ENCODE data around the gene CRABP1.
A peak's percentile ranks its signal among the peaks of the same experiment; 100 is the strongest.

Gene CRABP1

DNA sequence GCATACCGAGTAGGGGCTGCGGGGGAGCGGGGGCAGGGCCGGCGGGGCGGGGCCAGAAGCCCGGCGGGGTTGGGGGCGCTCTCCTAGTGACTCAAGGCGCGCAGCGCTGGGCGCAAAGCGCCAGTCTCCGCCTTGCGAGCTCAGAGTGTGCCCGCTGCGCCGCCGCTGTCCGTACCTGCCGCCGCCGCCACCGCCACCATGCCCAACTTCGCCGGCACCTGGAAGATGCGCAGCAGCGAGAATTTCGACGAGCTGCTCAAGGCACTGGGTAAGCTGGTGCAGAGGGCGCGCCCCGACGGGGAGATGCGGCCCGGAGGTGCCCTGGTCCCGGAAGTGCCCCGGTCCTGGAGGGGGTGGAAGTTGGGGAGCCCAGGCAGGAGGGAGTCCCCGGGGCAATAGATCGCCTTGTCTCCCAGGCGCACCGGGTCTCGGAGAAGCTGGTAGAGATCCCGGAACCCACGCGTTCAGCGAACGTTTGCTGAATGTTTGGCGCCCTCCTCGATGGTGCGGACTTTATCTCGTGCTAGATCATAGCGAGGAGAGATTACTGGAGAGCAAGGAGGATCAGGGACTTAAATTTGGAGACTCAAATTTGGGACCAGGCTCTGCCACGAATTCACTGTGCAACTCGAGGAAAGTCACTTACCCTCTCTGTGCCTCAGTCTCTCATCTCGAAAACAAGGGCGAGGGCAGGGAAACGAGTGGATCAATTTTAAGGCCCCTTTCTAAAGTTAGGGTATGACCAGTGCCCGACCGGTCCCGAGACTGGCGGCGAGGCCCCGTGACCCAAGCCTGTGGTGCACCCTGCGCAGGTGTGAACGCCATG, at the start of gene CRABP1:
Gene CRABP1, plus strand, starts transcription at position 123 of the 826 bp plus-strand sequence. Its CDS starts 76 bp downstream, at position 199.
- Histone ChIP-seq H3K36me3 (ENCODE audit: control insufficient read depth, insufficient read depth, low read length) (peaks cover 13% of the 10 kb centered on the region), H3K9ac (ENCODE audit: low read length) (peak within 1 kb of the TSS; percentile 32), H3K4me3 (ENCODE audit: low read depth, low read length) (peak within 1 kb of the TSS; percentile 70), H3K27ac (ENCODE audit: low read depth, low read length) (no peak within 1 kb of the TSS), H3K27me3 (ENCODE audit: control insufficient read depth, insufficient read depth, low read length) (peaks cover 50% of the 10 kb centered on the region), H3K9me3 (ENCODE audit: control insufficient read depth, insufficient read depth, low read depth, low read length) (no peaks in the 10 kb centered on the region), H3K4me1 (ENCODE audit: control insufficient read depth, insufficient read depth, low read length) (peaks cover 21% of the 10 kb centered on the region)

DNA sequence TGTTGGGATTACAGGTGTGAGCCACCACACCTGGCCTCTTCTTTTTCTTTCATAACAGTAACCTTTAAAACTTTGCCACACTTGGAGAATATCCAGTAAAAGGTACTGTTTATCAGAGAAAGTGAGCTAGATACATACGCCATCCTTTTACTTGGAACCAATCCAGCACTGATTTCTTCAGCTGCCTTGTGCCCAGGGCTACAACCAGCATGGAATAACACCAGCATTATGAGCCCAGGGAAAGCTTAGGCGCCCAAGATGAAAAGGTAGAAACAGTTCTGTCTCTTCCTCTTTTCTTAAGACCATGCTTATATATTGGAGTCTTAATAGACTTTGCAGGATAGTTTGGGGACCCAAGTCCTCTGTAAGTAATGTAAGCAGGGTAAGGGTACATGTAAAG, 49.1 kb upstream of the CRABP1 start:
- H3K36me3 ChIP-seq (ENCODE audit: control insufficient read depth, insufficient read depth, low read length), result peaks cover 58% of the 10 kb centered on the region
- H3K4me3 ChIP-seq (ENCODE audit: low read depth, low read length), result no peak overlapping the region
- no peak overlapping the region for H3K27ac ChIP-seq (ENCODE audit: low read depth, low read length)
- no peaks in the 10 kb centered on the region for H3K9me3 ChIP-seq (ENCODE audit: control insufficient read depth, insufficient read depth, low read depth, low read length)
- H3K4me1 ChIP-seq (ENCODE audit: control insufficient read depth, insufficient read depth, low read length), result no peaks in the 10 kb centered on the region
- no peaks in the 10 kb centered on the region for H3K27me3 ChIP-seq (ENCODE audit: control insufficient read depth, insufficient read depth, low read length)
- no peak overlapping the region for H3K9ac ChIP-seq (ENCODE audit: low read length)

DNA sequence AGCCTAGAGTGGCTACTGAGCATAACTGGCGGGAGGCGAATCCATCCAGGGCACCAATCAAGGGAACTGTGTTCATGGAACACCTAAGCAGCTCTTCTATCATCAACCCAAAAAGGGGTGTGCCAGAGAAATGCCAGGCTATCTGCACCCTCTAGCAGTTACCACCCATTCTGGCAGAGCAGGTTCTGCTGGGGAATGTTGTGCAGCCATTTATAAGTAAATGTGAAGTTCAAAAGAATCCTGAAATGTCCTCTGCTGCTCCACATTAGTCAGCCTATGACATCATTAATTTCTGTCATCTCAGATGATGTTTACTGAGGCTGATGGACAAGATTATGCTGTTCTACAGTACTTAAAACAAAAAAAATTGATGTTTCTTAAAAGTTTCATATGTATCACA, 48.5 kb upstream of the CRABP1 start:
- Histone ChIP-seq H3K4me3 (ENCODE audit: low read depth, low read length) (no peak overlapping the region), H3K36me3 (ENCODE audit: control insufficient read depth, insufficient read depth, low read length) (peaks cover 58% of the 10 kb centered on the region)

DNA sequence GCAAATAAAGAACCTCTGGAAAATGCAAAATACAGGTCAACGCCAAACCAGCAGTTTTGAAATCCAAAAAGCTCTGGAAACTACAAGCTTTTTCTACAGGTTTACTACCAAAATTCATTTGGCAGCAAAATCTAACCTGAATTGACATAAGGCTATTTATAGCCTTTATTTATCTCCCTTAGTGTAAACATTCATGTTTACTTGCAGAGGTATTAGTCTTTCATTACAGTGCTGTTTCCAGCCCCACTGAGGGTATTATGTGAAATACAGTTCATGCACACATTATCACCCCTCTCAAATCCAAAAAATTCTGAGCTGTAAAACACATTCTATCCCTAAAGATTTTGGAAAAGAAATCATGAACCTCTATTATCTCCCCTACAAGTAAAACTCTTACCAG, 47.9 kb upstream of the CRABP1 start:
- Histone ChIP-seq H3K27me3 (ENCODE audit: control insufficient read depth, insufficient read depth, low read length) (no peaks in the 10 kb centered on the region), H3K4me3 (ENCODE audit: low read depth, low read length) (no peak overlapping the region), H3K9me3 (ENCODE audit: control insufficient read depth, insufficient read depth, low read depth, low read length) (no peaks in the 10 kb centered on the region), H3K36me3 (ENCODE audit: control insufficient read depth, insufficient read depth, low read length) (peaks cover 55% of the 10 kb centered on the region), H3K9ac (ENCODE audit: low read length) (no peak overlapping the region), H3K4me1 (ENCODE audit: control insufficient read depth, insufficient read depth, low read length) (no peaks in the 10 kb centered on the region), H3K27ac (ENCODE audit: low read depth, low read length) (no peak overlapping the region)

More for the DNA sequence above, 48.5 kb upstream of the CRABP1 start:
- no peaks in the 10 kb centered on the region for H3K27me3 ChIP-seq (ENCODE audit: control insufficient read depth, insufficient read depth, low read length)
- H3K27ac ChIP-seq (ENCODE audit: low read depth, low read length), result no peak overlapping the region
- no peak overlapping the region for H3K9ac ChIP-seq (ENCODE audit: low read length)
- no peaks in the 10 kb centered on the region for H3K9me3 ChIP-seq (ENCODE audit: control insufficient read depth, insufficient read depth, low read depth, low read length)
- H3K4me1 ChIP-seq (ENCODE audit: control insufficient read depth, insufficient read depth, low read length), result no peaks in the 10 kb centered on the region

DNA sequence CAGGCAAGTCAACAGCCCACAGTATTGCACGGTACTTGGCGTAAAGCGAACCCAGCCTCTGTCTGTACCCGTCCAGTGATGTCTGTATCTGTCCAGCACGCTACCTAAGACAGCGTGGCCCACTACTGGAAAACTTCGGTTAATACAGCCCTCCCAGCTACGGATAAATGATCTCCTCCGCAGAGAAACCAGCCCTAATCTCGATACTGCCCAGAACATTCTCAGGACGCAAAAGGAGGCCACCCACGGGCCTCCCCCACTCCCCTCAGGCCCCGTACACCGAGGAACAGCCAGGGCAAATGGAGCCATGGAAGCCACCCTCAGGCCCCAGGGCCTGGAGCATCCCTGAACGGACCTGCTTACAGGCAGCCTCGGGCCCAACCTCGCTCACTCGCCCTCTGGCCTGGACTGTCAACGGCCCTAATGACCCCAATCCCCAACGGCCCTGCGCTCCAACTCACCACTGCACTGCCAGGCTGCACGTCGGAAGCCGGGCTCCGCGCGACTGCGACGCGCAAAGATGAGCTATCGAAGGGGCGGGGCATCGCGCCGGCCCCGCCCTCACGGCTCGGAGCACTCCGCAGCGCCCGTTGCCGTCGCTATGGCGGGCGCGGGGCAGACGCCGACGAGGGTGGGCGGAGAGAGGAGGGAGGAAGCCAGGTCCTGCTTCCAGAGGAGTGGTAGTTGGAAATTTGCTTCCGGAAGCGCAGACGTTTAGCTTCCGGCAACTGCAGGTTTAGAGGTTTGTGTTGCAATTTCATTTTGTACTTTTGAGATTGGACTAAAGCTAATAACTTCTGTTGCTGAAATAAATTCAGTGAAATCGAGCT, 40.8 kb upstream of the CRABP1 start, which contains the start of gene SKIC8:
Gene SKIC8, minus strand, starts transcription at position 509 of the 830 bp plus-strand sequence. CDS start 3,923 bp downstream, outside the sequence.
- Histone ChIP-seq H3K4me3 (ENCODE audit: low read depth, low read length) (peak within 1 kb of the TSS; percentile 98), H3K9ac (ENCODE audit: low read length) (peak within 1 kb of the TSS; percentile 93), H3K36me3 (ENCODE audit: control insufficient read depth, insufficient read depth, low read length) (peaks cover 2% of the 10 kb centered on the region; the same call in 1 of the 2 replicates), H3K27me3 (ENCODE audit: control insufficient read depth, insufficient read depth, low read length) (no peaks in the 10 kb centered on the region), H3K9me3 (ENCODE audit: control insufficient read depth, insufficient read depth, low read depth, low read length) (no peaks in the 10 kb centered on the region), H3K27ac (ENCODE audit: low read depth, low read length) (peak within 1 kb of the TSS; percentile 27; the same call in 1 of the 2 replicates), H3K4me1 (ENCODE audit: control insufficient read depth, insufficient read depth, low read length) (peaks cover 11% of the 10 kb centered on the region)

DNA sequence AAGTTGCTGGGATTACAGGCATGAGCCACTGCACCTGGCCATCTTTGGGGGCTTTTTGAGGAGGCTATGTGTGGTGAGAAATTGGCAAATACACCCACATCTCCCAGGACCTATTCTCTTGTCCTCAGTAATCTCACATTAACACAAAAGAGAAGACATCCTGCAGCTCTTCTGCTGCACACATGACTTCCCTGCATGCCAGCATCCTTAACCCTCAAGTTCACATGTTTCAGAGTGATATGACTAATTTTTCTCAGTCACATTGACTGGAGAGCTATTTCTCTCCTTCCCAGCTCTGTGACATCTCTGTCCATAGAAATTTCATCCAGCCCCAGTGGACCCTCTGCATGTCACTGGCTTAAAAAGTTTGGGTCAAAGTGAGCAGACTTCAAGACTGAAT, 38.8 kb upstream of the CRABP1 start:
- H3K4me3 ChIP-seq (ENCODE audit: low read depth, low read length), result no peak overlapping the region
- no peaks in the 10 kb centered on the region for H3K27me3 ChIP-seq (ENCODE audit: control insufficient read depth, insufficient read depth, low read length)
- no peaks in the 10 kb centered on the region for H3K36me3 ChIP-seq (ENCODE audit: control insufficient read depth, insufficient read depth, low read length)
- no peak overlapping the region for H3K9ac ChIP-seq (ENCODE audit: low read length)
- H3K9me3 ChIP-seq (ENCODE audit: control insufficient read depth, insufficient read depth, low read depth, low read length), result no peaks in the 10 kb centered on the region
- H3K27ac ChIP-seq (ENCODE audit: low read depth, low read length), result no peak overlapping the region
- H3K4me1 ChIP-seq (ENCODE audit: control insufficient read depth, insufficient read depth, low read length), result peaks cover 14% of the 10 kb centered on the region

DNA sequence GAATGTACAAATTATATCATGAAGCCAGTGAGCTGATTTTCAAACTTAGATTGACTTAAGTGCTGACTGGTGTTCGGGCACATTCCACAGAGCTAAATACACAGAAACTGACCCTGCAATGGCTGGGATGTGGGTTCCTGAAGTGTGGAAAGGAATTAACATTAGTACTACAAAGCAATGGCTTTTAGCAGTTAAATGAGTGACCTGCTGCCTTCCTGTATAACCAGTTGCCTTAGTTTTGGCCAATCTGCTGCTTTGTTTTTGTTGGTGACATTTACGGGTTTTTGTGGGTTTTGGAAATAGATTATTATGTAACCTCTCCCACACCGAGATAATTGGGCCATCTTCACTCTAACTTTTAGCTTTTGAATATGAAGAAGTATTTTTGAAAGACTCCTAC, 38.3 kb upstream of the CRABP1 start:
- Histone ChIP-seq H3K4me3 (ENCODE audit: low read depth, low read length) (no peak overlapping the region), H3K9ac (ENCODE audit: low read length) (no peak overlapping the region), H3K9me3 (ENCODE audit: control insufficient read depth, insufficient read depth, low read depth, low read length) (no peaks in the 10 kb centered on the region), H3K36me3 (ENCODE audit: control insufficient read depth, insufficient read depth, low read length) (no peaks in the 10 kb centered on the region), H3K27ac (ENCODE audit: low read depth, low read length) (no peak overlapping the region), H3K27me3 (ENCODE audit: control insufficient read depth, insufficient read depth, low read length) (no peaks in the 10 kb centered on the region), H3K4me1 (ENCODE audit: control insufficient read depth, insufficient read depth, low read length) (peaks cover 14% of the 10 kb centered on the region)

DNA sequence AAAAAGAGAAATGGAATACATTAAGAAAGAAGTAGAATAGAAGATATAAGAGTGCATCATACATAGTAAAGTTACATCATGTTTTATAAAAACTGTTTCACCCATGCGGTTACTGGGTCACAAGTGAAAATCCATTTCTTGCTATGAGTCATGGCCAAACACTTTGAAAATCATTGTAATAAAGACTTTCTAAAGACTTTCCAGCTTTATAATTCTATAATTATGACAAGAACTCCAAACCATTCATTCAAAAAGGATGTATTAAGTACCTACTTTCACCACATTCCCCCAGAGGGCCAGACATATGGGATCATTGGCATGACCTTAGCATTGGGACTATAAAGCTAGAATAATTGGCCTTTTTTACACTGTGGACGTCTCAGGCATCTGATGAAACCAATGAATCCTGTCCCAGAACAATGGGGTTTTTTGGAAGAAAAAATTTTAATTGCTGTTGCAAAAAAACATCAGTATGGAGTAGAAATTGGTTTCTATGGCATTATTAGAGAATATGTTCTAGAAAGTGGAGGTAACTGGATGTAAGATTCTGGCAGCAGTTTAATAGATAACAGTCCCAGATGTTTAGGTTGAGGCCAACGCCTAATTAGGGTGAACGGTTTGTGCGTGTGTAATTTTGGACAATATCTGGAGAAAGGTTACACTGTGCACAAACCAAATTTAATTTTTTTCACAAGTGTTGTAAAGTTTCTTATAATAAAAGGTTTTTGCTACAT, 37.4 kb upstream of the CRABP1 start:
- peaks cover 14% of the 10 kb centered on the region for H3K4me1 ChIP-seq (ENCODE audit: control insufficient read depth, insufficient read depth, low read length)
- H3K9me3 ChIP-seq (ENCODE audit: control insufficient read depth, insufficient read depth, low read depth, low read length), result no peaks in the 10 kb centered on the region
- no peaks in the 10 kb centered on the region for H3K36me3 ChIP-seq (ENCODE audit: control insufficient read depth, insufficient read depth, low read length)
- no peak overlapping the region for H3K9ac ChIP-seq (ENCODE audit: low read length)
- H3K27me3 ChIP-seq (ENCODE audit: control insufficient read depth, insufficient read depth, low read length), result no peaks in the 10 kb centered on the region
- H3K4me3 ChIP-seq (ENCODE audit: low read depth, low read length), result no peak overlapping the region
- H3K27ac ChIP-seq (ENCODE audit: low read depth, low read length), result no peak overlapping the region

DNA sequence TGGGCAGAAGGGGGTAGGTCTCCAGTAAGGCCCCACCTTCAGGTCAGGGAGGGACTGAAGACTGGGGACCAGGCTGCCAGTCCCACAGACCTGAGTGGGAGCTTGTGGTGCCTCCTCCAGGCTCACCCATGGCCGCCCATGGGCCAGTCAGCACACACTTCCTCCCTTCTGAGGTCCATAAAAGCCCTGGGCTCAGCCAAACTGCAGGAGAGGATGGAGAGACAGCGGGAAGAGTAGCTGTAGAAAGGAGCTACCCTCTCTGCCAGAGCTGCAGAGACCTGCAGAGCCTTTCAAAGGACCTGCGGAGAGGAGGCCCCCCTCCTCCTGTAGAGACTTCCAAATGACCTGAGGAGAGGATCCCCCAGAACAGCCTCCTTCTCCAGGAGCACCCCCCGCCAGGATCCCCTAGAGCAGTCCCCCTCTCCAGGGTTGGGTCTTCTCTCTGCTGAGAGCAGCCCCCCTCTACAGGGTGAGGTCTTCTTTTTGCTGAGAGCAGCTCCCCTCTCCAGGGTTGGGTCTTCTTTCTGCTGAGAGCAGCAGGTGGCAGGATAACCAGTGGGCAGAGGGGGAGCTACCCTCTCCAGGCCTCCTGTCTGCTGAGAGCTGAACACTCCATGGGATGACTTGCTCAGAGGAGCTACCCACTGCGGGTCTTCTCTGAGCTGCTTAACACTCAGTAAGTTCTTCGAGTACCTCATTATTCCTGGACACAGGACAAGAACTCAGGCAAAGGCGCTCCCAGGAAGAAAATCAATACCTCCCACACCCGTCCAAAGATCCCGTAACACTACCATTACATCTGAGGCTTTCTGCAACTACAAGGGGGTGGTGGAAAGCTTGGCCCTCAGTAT, 35.7 kb upstream of the CRABP1 start:
- Histone ChIP-seq H3K36me3 (ENCODE audit: control insufficient read depth, insufficient read depth, low read length) (no peaks in the 10 kb centered on the region), H3K4me3 (ENCODE audit: low read depth, low read length) (peak overlapping the region; percentile 38; the same call in 1 of the 2 replicates), H3K27me3 (ENCODE audit: control insufficient read depth, insufficient read depth, low read length) (no peaks in the 10 kb centered on the region), H3K27ac (ENCODE audit: low read depth, low read length) (no peak overlapping the region), H3K9me3 (ENCODE audit: control insufficient read depth, insufficient read depth, low read depth, low read length) (no peaks in the 10 kb centered on the region), H3K9ac (ENCODE audit: low read length) (peak overlapping the region; percentile 32), H3K4me1 (ENCODE audit: control insufficient read depth, insufficient read depth, low read length) (peaks cover 14% of the 10 kb centered on the region)

DNA sequence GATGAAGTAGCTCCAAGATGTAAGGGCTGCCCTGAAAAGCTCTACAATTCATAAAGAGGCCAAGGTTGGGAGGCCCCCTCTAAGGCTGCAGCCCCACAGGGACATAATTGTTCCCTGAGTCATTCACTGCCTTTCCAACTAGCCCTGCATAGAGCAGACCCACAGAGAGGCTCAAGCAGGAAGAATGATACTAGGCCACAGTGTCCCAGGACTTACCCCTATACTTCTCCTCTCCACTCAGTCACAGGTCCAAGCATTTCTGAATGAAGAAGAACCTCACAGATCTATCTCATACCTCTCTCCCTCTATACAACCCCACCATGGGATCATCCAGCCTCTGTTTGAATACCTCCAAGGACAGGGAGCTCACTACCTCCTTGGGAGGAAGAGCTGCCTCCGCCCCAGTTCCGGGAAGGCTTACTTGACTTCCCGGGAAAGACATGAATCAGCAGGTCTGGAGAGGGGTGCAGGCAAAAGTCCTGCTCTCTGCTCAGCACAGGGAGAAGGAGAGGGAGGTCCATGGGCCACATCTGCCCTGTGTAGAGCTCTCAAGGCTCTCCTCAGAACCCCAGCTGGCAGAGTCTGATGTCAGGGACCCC, 33.9 kb upstream of the CRABP1 start:
- Histone ChIP-seq H3K27me3 (ENCODE audit: control insufficient read depth, insufficient read depth, low read length) (no peaks in the 10 kb centered on the region), H3K36me3 (ENCODE audit: control insufficient read depth, insufficient read depth, low read length) (no peaks in the 10 kb centered on the region), H3K9me3 (ENCODE audit: control insufficient read depth, insufficient read depth, low read depth, low read length) (no peaks in the 10 kb centered on the region), H3K4me1 (ENCODE audit: control insufficient read depth, insufficient read depth, low read length) (peaks cover 14% of the 10 kb centered on the region), H3K9ac (ENCODE audit: low read length) (no peak overlapping the region), H3K27ac (ENCODE audit: low read depth, low read length) (no peak overlapping the region), H3K4me3 (ENCODE audit: low read depth, low read length) (no peak overlapping the region)

Measured in HUES6 (cell line).